SU-DHL-6 (cell line): ENCODE measurements around the gene TBX5.

Experiments used
- H2AFZ ChIP-seq: fragments of 200-600 bp; sonication (generic); 2 replicates; pipeline ENCODE4 v1.6.1; 2014; ENCODE audit warnings: low read depth, mild to moderate bottlenecking, moderate library complexity, mixed read lengths, antibody characterized with exemption, low read length; ENCODE audit not compliant: severe bottlenecking
- H3F3A ChIP-seq: fragments of 200-600 bp; shearing (Covaris generic); 2 replicates; pipeline ENCODE4 v1.6.0; 2016; ENCODE audit warnings: antibody characterized with exemption, mild to moderate bottlenecking; ENCODE audit not compliant: insufficient read depth
- H3K27ac ChIP-seq: fragments of 200-600 bp; sonication (generic); 2 replicates; pipeline ENCODE4 v1.5.1; 2016; ENCODE audit warnings: low read depth, mild to moderate bottlenecking, low read length, moderate library complexity, mixed read lengths
- H3K27me3 ChIP-seq: fragments of 200-600 bp; sonication (generic), shearing (Covaris generic); 2 replicates; pipeline ENCODE4 v1.6.0; 2014; ENCODE audit warnings: mild to moderate bottlenecking, low read length
- H3K36me3 ChIP-seq: fragments of 200-600 bp; sonication (generic); 2 replicates; pipeline ENCODE4 v1.6.1; 2014; ENCODE audit warnings: mild to moderate bottlenecking, low read length, mixed read lengths
- H3K4me2 ChIP-seq: fragments of 300-600, 200-600 bp; shearing (Covaris generic), sonication (generic); 2 replicates; pipeline ENCODE4 v1.6.0; 2014; ENCODE audit warnings: low read length, low read depth, mild to moderate bottlenecking; ENCODE audit not compliant: poor library complexity, severe bottlenecking
- H3K4me3 ChIP-seq: fragments of 200-600 bp; sonication (generic); 2 replicates; pipeline ENCODE4 v1.5.1; 2014; ENCODE audit warnings: antibody characterized with exemption, low read length, mild to moderate bottlenecking, mixed read lengths; ENCODE audit not compliant: insufficient read depth, poor library complexity, severe bottlenecking
- H3K79me2 ChIP-seq: fragments of 200-600 bp; sonication (generic); 2 replicates; pipeline ENCODE4 v1.6.1; 2014; ENCODE audit warnings: mild to moderate bottlenecking, low read length, moderate library complexity; ENCODE audit not compliant: insufficient read depth
- H3K9ac ChIP-seq: fragments of 200-600 bp; sonication (generic); 2 replicates; pipeline ENCODE4 v1.7.0; 2014; ENCODE audit warnings: mild to moderate bottlenecking, low read length
- H3K9me2 ChIP-seq: fragments of 200-600 bp; sonication (generic); replicated peaks from 2 replicates; pipeline ENCODE4 v1.6.1; 2014; ENCODE audit warnings: low read length; ENCODE audit not compliant: insufficient read depth
- H3K9me3 ChIP-seq: fragments of 200-600 bp; sonication (generic); 2 replicates; pipeline ENCODE4 v1.6.1; 2014; ENCODE audit warnings: low read length, mixed read lengths; ENCODE audit not compliant: insufficient read depth
- H4K20me1 ChIP-seq: fragments of 200-600 bp; sonication (generic); 2 replicates; pipeline ENCODE4 v1.6.1; 2014; ENCODE audit warnings: low read depth, mild to moderate bottlenecking, antibody characterized with exemption, low read length, moderate library complexity, mixed read lengths
- EZH2phosphoT487 ChIP-seq: fragments of 200-600 bp; sonication (generic), shearing (Covaris generic); conservative IDR thresholded peaks from 2 replicates; pipeline ENCODE4 v1.6.1; 2018; ENCODE audit warnings: mild to moderate bottlenecking, antibody characterized with exemption, low read length, moderate library complexity, mixed read lengths
- TF ChIP-seq, protein P1 (sequence below): fragments of 200-600 bp; sonication (generic); IDR thresholded peaks from one replicate; pipeline ENCODE4 v1.5.1; 2017; ENCODE audit warnings: antibody characterized with exemption, mild to moderate bottlenecking, low read length, moderate library complexity; ENCODE audit not compliant: insufficient read depth, poor library complexity, severe bottlenecking

The TBX5 gene

DNA sequence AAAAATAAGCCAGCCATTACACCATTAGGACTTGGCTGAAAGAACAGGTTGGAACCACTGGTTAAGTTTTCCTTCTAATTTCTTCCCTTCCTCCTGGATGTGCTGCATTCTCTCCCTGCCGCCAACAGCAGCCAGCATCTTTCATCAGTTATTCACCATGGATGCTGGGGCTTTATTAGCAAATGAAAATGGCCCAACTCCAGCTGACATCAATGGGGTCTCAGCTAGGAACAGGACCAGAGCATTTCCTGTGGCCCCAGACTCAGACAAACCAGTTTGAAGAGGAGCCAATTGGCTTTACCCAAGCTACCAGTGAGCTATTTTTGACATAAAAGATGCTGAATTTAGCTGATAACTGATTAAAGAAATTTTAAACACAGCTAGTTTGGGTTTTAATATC lies 26.0 kb upstream of the TBX5 start:
- Histone ChIP-seq H3K27ac (no peak overlapping the region), H3K9ac (no peak overlapping the region)
- TF ChIP-seq, protein P1, sequence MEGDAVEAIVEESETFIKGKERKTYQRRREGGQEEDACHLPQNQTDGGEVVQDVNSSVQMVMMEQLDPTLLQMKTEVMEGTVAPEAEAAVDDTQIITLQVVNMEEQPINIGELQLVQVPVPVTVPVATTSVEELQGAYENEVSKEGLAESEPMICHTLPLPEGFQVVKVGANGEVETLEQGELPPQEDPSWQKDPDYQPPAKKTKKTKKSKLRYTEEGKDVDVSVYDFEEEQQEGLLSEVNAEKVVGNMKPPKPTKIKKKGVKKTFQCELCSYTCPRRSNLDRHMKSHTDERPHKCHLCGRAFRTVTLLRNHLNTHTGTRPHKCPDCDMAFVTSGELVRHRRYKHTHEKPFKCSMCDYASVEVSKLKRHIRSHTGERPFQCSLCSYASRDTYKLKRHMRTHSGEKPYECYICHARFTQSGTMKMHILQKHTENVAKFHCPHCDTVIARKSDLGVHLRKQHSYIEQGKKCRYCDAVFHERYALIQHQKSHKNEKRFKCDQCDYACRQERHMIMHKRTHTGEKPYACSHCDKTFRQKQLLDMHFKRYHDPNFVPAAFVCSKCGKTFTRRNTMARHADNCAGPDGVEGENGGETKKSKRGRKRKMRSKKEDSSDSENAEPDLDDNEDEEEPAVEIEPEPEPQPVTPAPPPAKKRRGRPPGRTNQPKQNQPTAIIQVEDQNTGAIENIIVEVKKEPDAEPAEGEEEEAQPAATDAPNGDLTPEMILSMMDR, result no peak
- no peak for TF ChIP-seq EZH2phosphoT487

DNA sequence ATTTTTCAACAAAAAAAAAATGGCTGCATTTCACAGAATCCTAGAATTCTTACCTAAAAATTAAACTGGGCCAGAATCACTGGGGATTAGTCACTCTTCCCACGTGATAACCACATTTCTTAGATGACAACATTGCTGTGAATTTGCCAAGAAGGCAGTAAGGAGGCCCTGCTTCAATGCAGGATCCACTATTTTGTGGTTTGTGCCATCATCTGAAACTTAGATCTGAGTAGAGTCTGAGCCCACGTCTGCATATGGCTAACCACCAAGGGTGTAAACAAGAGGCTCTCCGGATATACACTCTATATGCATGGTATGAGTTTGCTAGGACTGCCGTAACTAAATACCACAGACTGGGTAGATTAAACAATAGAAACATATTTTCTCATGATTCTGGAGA lies 24.4 kb upstream of the TBX5 start:
- Histone ChIP-seq H3F3A (no peaks in the 10 kb centered on the region), H4K20me1 (no peaks in the 10 kb centered on the region), H3K9ac (no peak overlapping the region), H3K4me2 (no peak overlapping the region), H3K79me2 (no peaks in the 10 kb centered on the region), H3K27ac (no peak overlapping the region), H2AFZ (no peak overlapping the region), H3K4me3 (no peak overlapping the region), H3K9me3 (no peaks in the 10 kb centered on the region), H3K27me3 (no peaks in the 10 kb centered on the region), H3K9me2 (no peaks in the 10 kb centered on the region), H3K36me3 (no peaks in the 10 kb centered on the region)
- TF ChIP-seq, protein P1, result no peak
- no peak for TF ChIP-seq EZH2phosphoT487

More for the DNA sequence above, 26.0 kb upstream of the TBX5 start:
- H3K9me3 ChIP-seq, result no peaks in the 10 kb centered on the region
- no peak overlapping the region for H3K4me2 ChIP-seq
- H3K27me3 ChIP-seq, result no peaks in the 10 kb centered on the region
- H3K36me3 ChIP-seq, result no peaks in the 10 kb centered on the region
- no peaks in the 10 kb centered on the region for H3K9me2 ChIP-seq
- H3K4me3 ChIP-seq, result no peak overlapping the region
- no peak overlapping the region for H2AFZ ChIP-seq
- H4K20me1 ChIP-seq, result no peaks in the 10 kb centered on the region
- H3F3A ChIP-seq, result no peaks in the 10 kb centered on the region
- no peaks in the 10 kb centered on the region for H3K79me2 ChIP-seq

DNA sequence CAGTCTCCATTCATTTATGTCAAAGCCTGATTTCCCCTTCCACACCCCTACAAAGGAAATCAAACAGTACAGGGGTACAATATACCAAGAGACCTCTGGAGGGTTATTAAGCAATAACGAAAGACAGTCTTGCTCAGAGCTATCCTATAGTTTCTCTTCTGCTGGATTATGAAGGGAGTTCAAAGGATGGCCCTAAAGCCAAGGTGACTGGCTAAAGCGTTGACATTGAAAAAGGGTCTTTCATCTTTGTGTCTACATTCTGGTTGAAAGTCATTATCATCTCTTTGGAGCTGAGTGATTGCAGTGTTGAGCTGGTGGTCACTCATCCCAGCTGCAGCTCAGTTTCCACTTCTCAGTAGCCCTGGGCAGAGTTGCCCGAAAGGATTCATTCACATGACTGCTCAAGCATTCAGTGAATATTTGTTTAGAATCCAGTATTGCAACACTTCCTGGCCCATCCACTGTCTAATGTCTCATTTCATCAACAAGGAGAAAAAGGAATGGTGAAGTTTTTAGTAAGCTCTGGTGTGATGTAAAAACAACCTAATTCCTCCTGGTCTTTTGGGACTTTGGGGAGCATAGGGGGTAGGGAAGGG lies 19.2 kb upstream of the TBX5 start:
- Histone ChIP-seq H3K9ac (no peak overlapping the region), H4K20me1 (no peaks in the 10 kb centered on the region), H3K9me2 (no peaks in the 10 kb centered on the region), H3F3A (no peaks in the 10 kb centered on the region), H2AFZ (no peak overlapping the region), H3K79me2 (no peaks in the 10 kb centered on the region), H3K9me3 (no peaks in the 10 kb centered on the region), H3K36me3 (no peaks in the 10 kb centered on the region), H3K4me3 (no peak overlapping the region), H3K4me2 (no peak overlapping the region), H3K27me3 (no peaks in the 10 kb centered on the region), H3K27ac (no peak overlapping the region)
- TF ChIP-seq, protein P1, result no peak
- TF ChIP-seq EZH2phosphoT487, result no peak

DNA sequence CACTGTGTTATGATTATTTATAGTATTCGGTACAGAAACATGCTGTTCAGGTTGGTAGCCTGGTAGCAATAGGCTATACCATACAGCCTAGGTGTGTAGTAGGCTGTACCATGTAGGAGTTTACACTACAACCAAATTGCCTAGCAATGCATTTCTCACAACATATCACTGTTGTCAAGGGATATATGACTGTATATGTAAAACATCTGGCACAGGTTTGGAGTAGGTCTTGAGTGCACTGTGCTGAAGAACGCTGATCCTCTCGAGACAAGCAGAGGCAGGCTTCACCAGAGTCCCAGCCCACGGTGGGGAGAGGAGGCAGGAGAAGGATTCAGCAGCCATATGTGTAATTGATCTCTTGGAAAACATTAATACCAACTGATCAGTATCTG lies 15.0 kb upstream of the TBX5 start:
- TF ChIP-seq, protein P1, result no peak
- no peak for TF ChIP-seq EZH2phosphoT487
- no peak overlapping the region for H3K9ac ChIP-seq
- no peak overlapping the region for H3K4me3 ChIP-seq
- no peak overlapping the region for H3K27ac ChIP-seq
- no peaks in the 10 kb centered on the region for H3F3A ChIP-seq
- H2AFZ ChIP-seq, result no peak overlapping the region
- no peaks in the 10 kb centered on the region for H3K9me2 ChIP-seq
- H3K79me2 ChIP-seq, result no peaks in the 10 kb centered on the region
- H3K9me3 ChIP-seq, result no peaks in the 10 kb centered on the region
- H3K4me2 ChIP-seq, result no peak overlapping the region
- no peaks in the 10 kb centered on the region for H4K20me1 ChIP-seq
- H3K27me3 ChIP-seq, result no peaks in the 10 kb centered on the region
- H3K36me3 ChIP-seq, result no peaks in the 10 kb centered on the region
